ENCODE measurements around the gene SCARF1.
"Not testable (repeated sequence)": the region's sequence is repeated elsewhere in the genome, so short reads cannot be mapped to it uniquely, and the experiment has no call there.

Gene SCARF1

DNA sequence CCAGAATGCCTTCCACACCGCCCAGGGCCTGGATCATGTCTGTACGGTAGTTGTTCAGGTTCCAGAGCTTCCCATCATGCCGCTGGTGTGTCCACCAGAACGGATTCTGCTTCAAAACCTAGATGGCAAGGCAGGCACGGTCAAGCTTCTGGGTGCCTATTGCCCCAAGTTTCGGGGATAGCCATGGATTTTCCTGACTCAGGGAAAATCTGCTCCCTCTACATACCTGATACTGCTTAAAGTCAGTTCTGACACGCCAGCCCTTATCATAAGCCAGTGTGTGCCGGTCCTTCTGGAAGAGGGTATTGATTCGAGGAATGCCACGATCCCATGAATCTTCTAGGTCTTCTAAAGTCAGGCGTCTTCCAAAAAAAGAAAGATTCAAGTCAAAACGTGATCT, 15.5 kb upstream of the SCARF1 start:
- no peak for FAIRE-seq
- TF ChIP-seq TAF1 (IDR thresholded peaks at IDR 0.05; ENCODE audit: borderline replicate concordance, low read depth, low read length), result no peak
- no peak for TF ChIP-seq POLR2A (IDR thresholded peaks at IDR 0.05; ENCODE audit: low read depth, low read length)

DNA sequence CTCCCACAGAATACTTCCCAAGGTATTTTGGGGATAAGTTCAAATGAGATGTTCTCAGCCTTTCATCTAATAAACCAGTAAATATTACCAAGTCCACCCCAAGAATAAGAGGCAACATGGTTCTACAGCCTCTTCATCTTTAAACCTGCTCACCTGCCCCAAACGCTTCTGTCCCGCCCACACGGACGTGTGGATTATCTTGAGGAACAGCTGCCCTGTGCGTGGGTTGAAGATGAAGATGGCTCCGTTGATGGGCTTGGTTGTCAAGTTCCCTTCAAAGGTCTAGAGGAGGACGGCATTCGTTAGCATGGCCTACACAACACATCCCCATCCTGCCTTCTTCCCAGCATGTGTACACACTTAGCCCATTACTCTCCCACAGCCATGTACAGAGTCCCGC, 12.6 kb upstream of the SCARF1 start:
- no peak for DNase-seq (ENCODE audit: insufficient read length)
- FAIRE-seq, result no peak
- TF ChIP-seq POLR2A (IDR thresholded peaks at IDR 0.05; ENCODE audit: low read depth, low read length) (no peak), POLR2AphosphoS5 (IDR thresholded peaks at IDR 0.05; ENCODE audit: low read depth, low read length) (no peak), TAF1 (IDR thresholded peaks at IDR 0.05; ENCODE audit: borderline replicate concordance, low read depth, low read length) (no peak)

More for the DNA sequence above, 15.5 kb upstream of the SCARF1 start:
- no peak for DNase-seq (ENCODE audit: insufficient read length)

DNA sequence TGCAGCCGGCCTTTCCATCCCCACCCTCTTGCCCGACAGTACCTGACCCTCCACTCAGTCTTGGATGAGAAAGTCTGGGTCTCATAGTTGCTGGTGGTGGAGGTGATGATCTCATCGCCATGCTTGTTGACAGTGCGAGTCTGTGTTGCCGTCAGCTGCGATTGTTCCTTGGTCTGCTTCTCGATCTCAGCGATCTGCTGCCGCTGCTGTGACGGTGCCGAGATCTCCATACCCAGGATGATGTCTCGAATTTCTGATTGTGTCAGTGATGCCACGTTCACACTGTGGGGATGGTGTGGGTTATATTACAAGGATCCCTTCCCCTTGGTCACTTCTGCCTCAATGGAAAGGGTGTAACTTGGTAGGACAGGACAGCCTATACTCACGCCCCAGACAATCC, 8.2 kb upstream of the SCARF1 start:
- TF ChIP-seq POLR2AphosphoS5 (IDR thresholded peaks at IDR 0.05; ENCODE audit: low read depth, low read length) (no peak), TAF1 (IDR thresholded peaks at IDR 0.05; ENCODE audit: borderline replicate concordance, low read depth, low read length) (no peak), POLR2A (IDR thresholded peaks at IDR 0.05; ENCODE audit: low read depth, low read length) (no peak)
- FAIRE-seq, result no peak
- no peak for DNase-seq (ENCODE audit: insufficient read length)

DNA sequence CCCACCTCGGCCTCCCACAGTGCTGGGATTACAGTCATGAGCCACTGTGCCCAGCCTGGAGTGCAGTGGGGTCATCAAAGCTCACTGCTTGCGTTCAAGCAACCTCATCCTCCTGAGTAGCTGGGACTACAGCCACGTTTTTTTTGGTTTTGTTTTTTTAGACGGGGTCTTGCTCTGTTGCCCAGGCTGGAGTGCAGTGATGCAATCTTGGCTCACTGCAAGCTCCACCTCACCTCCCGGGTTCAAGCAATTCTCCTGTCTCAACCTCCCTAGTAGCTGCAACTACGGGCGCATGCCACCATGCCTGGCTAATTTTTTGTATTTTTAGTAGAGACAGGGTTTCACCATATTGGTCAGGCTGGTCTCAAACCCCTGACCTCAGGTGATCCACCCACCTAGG, 7.3 kb upstream of the SCARF1 start:
- not testable (repeated sequence) for DNase-seq (ENCODE audit: insufficient read length); FAIRE-seq

- TF ChIP-seq TAF1 (IDR thresholded peaks at IDR 0.05; ENCODE audit: borderline replicate concordance, low read depth, low read length) (no peak), POLR2AphosphoS5 (IDR thresholded peaks at IDR 0.05; ENCODE audit: low read depth, low read length) (no peak), POLR2A (IDR thresholded peaks at IDR 0.05; ENCODE audit: low read depth, low read length) (no peak)
- DNase-seq (ENCODE audit: insufficient read length) (no peak), FAIRE-seq (no peak)
Observed at GRCh38 chr17:1651559-1651844, 6.0 kb upstream of the SCARF1 start.

GRCh38 chr17:1650731-1651558, 5.4 kb upstream of the SCARF1 start:
- TF ChIP-seq POLR2AphosphoS5 (IDR thresholded peaks at IDR 0.05; ENCODE audit: low read depth, low read length), result no peak; the same call in 1 of the 2 replicates
- no peak for TF ChIP-seq POLR2A (IDR thresholded peaks at IDR 0.05; ENCODE audit: low read depth, low read length)
- no peak for TF ChIP-seq TAF1 (IDR thresholded peaks at IDR 0.05; ENCODE audit: borderline replicate concordance, low read depth, low read length)
- FAIRE-seq (no peak), DNase-seq (ENCODE audit: insufficient read length) (no peak)

- FAIRE-seq (no peak), DNase-seq (ENCODE audit: insufficient read length) (peak; percentile 41)
- TF ChIP-seq POLR2AphosphoS5 (IDR thresholded peaks at IDR 0.05; ENCODE audit: low read depth, low read length) (peak; percentile 46; the same call in 1 of the 2 replicates), TAF1 (IDR thresholded peaks at IDR 0.05; ENCODE audit: borderline replicate concordance, low read depth, low read length) (no peak), POLR2A (IDR thresholded peaks at IDR 0.05; ENCODE audit: low read depth, low read length) (peak; percentile 47; the same call in 1 of the 2 replicates)
Observed at GRCh38 chr17:1649844-1650501, 4.4 kb upstream of the SCARF1 start, which contains the start of gene RILP. TSS of gene RILP (minus strand) at chr17:1649866. CDS start at chr17:1649804, 62 bp downstream.

DNA sequence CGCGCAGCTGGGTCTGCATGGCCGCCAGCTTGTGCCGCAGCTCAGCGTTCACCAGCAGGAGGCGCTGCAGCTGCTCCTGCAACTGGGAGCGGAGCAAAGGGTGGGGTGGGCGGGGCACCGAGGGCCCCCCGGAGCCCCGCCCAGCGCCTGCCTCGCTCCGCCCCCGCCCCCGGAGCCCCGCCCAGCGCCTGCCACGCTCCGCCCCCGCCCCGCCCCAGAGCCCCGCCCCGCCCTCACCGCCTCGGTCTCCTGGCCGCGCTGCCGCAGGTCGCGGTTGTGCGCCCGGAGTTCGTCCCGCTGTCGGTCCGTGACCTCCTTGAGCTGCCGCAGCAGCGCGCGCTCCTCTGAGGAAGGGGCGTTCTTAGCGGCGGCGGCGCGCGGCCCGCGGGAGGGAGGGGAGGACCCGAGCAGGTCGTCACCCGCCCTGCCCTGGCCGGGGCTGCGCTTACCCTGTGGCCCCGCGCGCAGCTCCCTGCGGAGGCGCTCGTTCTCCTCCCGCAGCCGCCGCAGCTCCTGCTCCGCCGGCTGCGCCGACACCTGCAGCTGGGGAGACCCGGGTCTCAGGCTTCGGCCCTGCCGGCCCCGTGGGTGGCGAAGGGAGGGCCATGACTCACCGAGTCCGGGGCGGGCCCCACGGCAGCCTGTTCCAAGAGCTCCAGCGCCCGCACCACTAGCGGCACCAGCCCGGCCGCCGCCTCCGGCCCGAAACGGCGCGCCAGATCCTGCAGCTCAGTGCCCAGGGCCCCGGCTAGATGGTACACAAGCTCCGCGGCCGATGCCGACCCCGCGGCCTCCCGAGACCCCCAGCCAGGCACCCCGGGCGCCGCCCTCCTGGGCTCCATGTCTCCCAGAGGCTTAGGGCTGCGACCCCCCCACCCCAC, 3.7 kb upstream of the SCARF1 start:
- FAIRE-seq, result peak; percentile 97
- TF ChIP-seq POLR2A (IDR thresholded peaks at IDR 0.05; ENCODE audit: low read depth, low read length) (peak; percentile 53; the same call in 1 of the 2 replicates), POLR2AphosphoS5 (IDR thresholded peaks at IDR 0.05; ENCODE audit: low read depth, low read length) (no peak), TAF1 (IDR thresholded peaks at IDR 0.05; ENCODE audit: borderline replicate concordance, low read depth, low read length) (no peak)
- peak; percentile 93 for DNase-seq (ENCODE audit: insufficient read length)

- DNase-seq (ENCODE audit: insufficient read length) (no peak), FAIRE-seq (no peak)
- no peak for TF ChIP-seq TAF1 (IDR thresholded peaks at IDR 0.05; ENCODE audit: borderline replicate concordance, low read depth, low read length)
- no peak for TF ChIP-seq POLR2A (IDR thresholded peaks at IDR 0.05; ENCODE audit: low read depth, low read length)
- no peak for TF ChIP-seq POLR2AphosphoS5 (IDR thresholded peaks at IDR 0.05; ENCODE audit: low read depth, low read length)
Observed at GRCh38 chr17:1648173-1648962, 2.8 kb upstream of the SCARF1 start.

GRCh38 chr17:1647802-1648171, 2.3 kb upstream of the SCARF1 start:
- TF ChIP-seq TAF1 (IDR thresholded peaks at IDR 0.05; ENCODE audit: borderline replicate concordance, low read depth, low read length), result no peak
- TF ChIP-seq POLR2A (IDR thresholded peaks at IDR 0.05; ENCODE audit: low read depth, low read length), result no peak
- FAIRE-seq, result no peak
- no peak for DNase-seq (ENCODE audit: insufficient read length)

Measured in GM12892 (cell line).